ENCODE results near the gene TMCO4. TPM values are rescaled to one million over a fixed set of nuclear protein-coding genes. Genes with fewer than 3 reads are reported as not detected.
A peak's percentile ranks its signal among the peaks of the same experiment; 100 is the strongest.

TMCO4 gene
- total RNA-seq, 1 experiment from 2014 or later = 19.7 TPM

- H3K9ac ChIP-seq (ENCODE audit: low read length) = no peak overlapping the region
- H3K36me3 ChIP-seq (ENCODE audit: low read depth, low read length) = no peaks in the 10 kb centered on the region
- H3K27ac ChIP-seq (ENCODE audit: low read length) = no peak overlapping the region
- H3K4me2 ChIP-seq (ENCODE audit: low read length) = no peak overlapping the region
- H3K9me3 ChIP-seq (ENCODE audit: low read length) = no peaks in the 10 kb centered on the region
- no peaks in the 10 kb centered on the region for H3F3A ChIP-seq (ENCODE audit: low read length, unreplicated experiment)
- ChIA-PET POLR2A (ENCODE audit: unreplicated experiment) (no interaction called here), CTCF (no interaction called here)
- no peaks in the 10 kb centered on the region for H3K79me2 ChIP-seq (ENCODE audit: low read length)
- ATAC-seq (no peak; the same call in 1 of the 2 replicates), DNase-seq (peak; percentile 47)
- no TSS peak for BruUV-seq (replicated peaks)
- intact Hi-C loops (cut with micrococcal nuclease) = no loop called here
- H4K20me1 ChIP-seq (ENCODE audit: low read length) = no peaks in the 10 kb centered on the region
- H3K4me3 ChIP-seq (ENCODE audit: low read length) = no peak overlapping the region
- H3K4me1 ChIP-seq (ENCODE audit: insufficient read depth, low read length) = no peaks in the 10 kb centered on the region
- H3K27me3 ChIP-seq (ENCODE audit: low read length) = no peaks in the 10 kb centered on the region
- no peaks in the 10 kb centered on the region for H3K9me2 ChIP-seq (replicated peaks; ENCODE audit: low read length)
- TF ChIP-seq CTCF (conservative IDR thresholded peaks at IDR 0.05; ENCODE audit: low read depth, low read length) = peak; percentile 75
- TF ChIP-seq EZH2phosphoT487 (IDR thresholded peaks at IDR 0.05; ENCODE audit: borderline replicate concordance, low read length) = no peak
- no peak overlapping the region for H2AFZ ChIP-seq (ENCODE audit: low read length)
Measured at GRCh38 chr1:19811206-19811851, 11.6 kb upstream of the TMCO4 start.

- no peak for DNase-seq
- BruUV-seq (replicated peaks) = no TSS peak
- ATAC-seq = no peak
- ChIA-PET POLR2A (ENCODE audit: unreplicated experiment) (no interaction called here), CTCF (no interaction called here)
- H3K4me3 ChIP-seq (ENCODE audit: low read length) = no peak overlapping the region
- no peaks in the 10 kb centered on the region for H4K20me1 ChIP-seq (ENCODE audit: low read length)
- no peaks in the 10 kb centered on the region for H3K36me3 ChIP-seq (ENCODE audit: low read depth, low read length)
- no peaks in the 10 kb centered on the region for H3K79me2 ChIP-seq (ENCODE audit: low read length)
- no peaks in the 10 kb centered on the region for H3K9me3 ChIP-seq (ENCODE audit: low read length)
- no peaks in the 10 kb centered on the region for H3K9me2 ChIP-seq (replicated peaks; ENCODE audit: low read length)
- no peak overlapping the region for H3K4me2 ChIP-seq (ENCODE audit: low read length)
- H3K27ac ChIP-seq (ENCODE audit: low read length) = no peak overlapping the region
- no peaks in the 10 kb centered on the region for H3K4me1 ChIP-seq (ENCODE audit: insufficient read depth, low read length)
- no peak overlapping the region for H2AFZ ChIP-seq (ENCODE audit: low read length)
- H3F3A ChIP-seq (ENCODE audit: low read length, unreplicated experiment) = no peaks in the 10 kb centered on the region
- no peak overlapping the region for H3K9ac ChIP-seq (ENCODE audit: low read length)
- TF ChIP-seq EZH2phosphoT487 (IDR thresholded peaks at IDR 0.05; ENCODE audit: borderline replicate concordance, low read length) (no peak), CTCF (conservative IDR thresholded peaks at IDR 0.05; ENCODE audit: low read depth, low read length) (no peak), EZH2 (IDR thresholded peaks at IDR 0.05; ENCODE audit: low read length, unreplicated experiment) (no peak)
- intact Hi-C loops (cut with micrococcal nuclease) = no loop called here
- no peaks in the 10 kb centered on the region for H3K27me3 ChIP-seq (ENCODE audit: low read length)
Measured at GRCh38 chr1:19809044-19809750, 9.5 kb upstream of the TMCO4 start.

GRCh38 chr1:19808351-19808750, 8.6 kb upstream of the TMCO4 start:
- DNase-seq (no peak), ATAC-seq (no peak)
- no peak overlapping the region for H3K4me2 ChIP-seq (ENCODE audit: low read length)
- H3K27me3 ChIP-seq (ENCODE audit: low read length) = no peaks in the 10 kb centered on the region
- no peaks in the 10 kb centered on the region for H3K9me3 ChIP-seq (ENCODE audit: low read length)
- no peaks in the 10 kb centered on the region for H3K4me1 ChIP-seq (ENCODE audit: insufficient read depth, low read length)
- no peaks in the 10 kb centered on the region for H3K9me2 ChIP-seq (replicated peaks; ENCODE audit: low read length)
- TF ChIP-seq CTCF (conservative IDR thresholded peaks at IDR 0.05; ENCODE audit: low read depth, low read length) (no peak), EZH2 (IDR thresholded peaks at IDR 0.05; ENCODE audit: low read length, unreplicated experiment) (no peak), EZH2phosphoT487 (IDR thresholded peaks at IDR 0.05; ENCODE audit: borderline replicate concordance, low read length) (no peak)
- ChIA-PET POLR2A (ENCODE audit: unreplicated experiment) (no interaction called here), CTCF (no interaction called here)
- no peak overlapping the region for H2AFZ ChIP-seq (ENCODE audit: low read length)
- intact Hi-C loops (cut with micrococcal nuclease) = no loop called here
- H3K4me3 ChIP-seq (ENCODE audit: low read length) = no peak overlapping the region
- no TSS peak for BruUV-seq (replicated peaks)
- no peaks in the 10 kb centered on the region for H3K79me2 ChIP-seq (ENCODE audit: low read length)
- no peaks in the 10 kb centered on the region for H4K20me1 ChIP-seq (ENCODE audit: low read length)
- no peaks in the 10 kb centered on the region for H3K36me3 ChIP-seq (ENCODE audit: low read depth, low read length)
- no peaks in the 10 kb centered on the region for H3F3A ChIP-seq (ENCODE audit: low read length, unreplicated experiment)
- no peak overlapping the region for H3K27ac ChIP-seq (ENCODE audit: low read length)
- H3K9ac ChIP-seq (ENCODE audit: low read length) = no peak overlapping the region
